ENCODE measurements around the gene PCP2.

PCP2 gene

GRCh38 chr19:7597689-7598088, 35.8 kb downstream of the PCP2 start:
- TF ChIP-seq ZFX (IDR thresholded peaks at IDR 0.05) (no peak), CTCF (conservative IDR thresholded peaks at IDR 0.05) (no peak)
- no peak overlapping the region for H3K27ac ChIP-seq

- peak overlapping the region; percentile 66 for H3K27ac ChIP-seq
- TF ChIP-seq CTCF (conservative IDR thresholded peaks at IDR 0.05) (no peak), ZFX (IDR thresholded peaks at IDR 0.05) (0 out of 2 replicates have a peak, but pooled peaks have one; percentile 55)
Measured at GRCh38 chr19:7596211-7596937, 37.1 kb downstream of the PCP2 start.

- TF ChIP-seq ZFX (IDR thresholded peaks at IDR 0.05), result no peak
- no peak for TF ChIP-seq CTCF (conservative IDR thresholded peaks at IDR 0.05)
Measured at GRCh38 chr19:7595466-7596133, 37.9 kb downstream of the PCP2 start, which contains the start of gene CAMSAP3. TSS of gene CAMSAP3 (plus strand) at chr19:7595863. CDS start at chr19:7596003, 140 bp downstream.

GRCh38 chr19:7590256-7590655, 43.3 kb downstream of the PCP2 start:
- H3K27ac ChIP-seq, result peak overlapping the region; percentile 6; the same call in 1 of the 2 replicates
- TF ChIP-seq CTCF (conservative IDR thresholded peaks at IDR 0.05), result no peak

More at GRCh38 chr19:7595466-7596133, 37.9 kb downstream of the PCP2 start, which contains the start of gene CAMSAP3:
- H3K27ac ChIP-seq, result peak within 1 kb of the TSS; percentile 66

- no peak for TF ChIP-seq CTCF (conservative IDR thresholded peaks at IDR 0.05)
- no peak for TF ChIP-seq ZFX (IDR thresholded peaks at IDR 0.05)
- H3K27ac ChIP-seq, result peak overlapping the region; percentile 6; the same call in 1 of the 2 replicates
Measured at GRCh38 chr19:7589822-7590221, 43.7 kb downstream of the PCP2 start.

- H3K27ac ChIP-seq, result no peak overlapping the region
- TF ChIP-seq ZFX (IDR thresholded peaks at IDR 0.05) (no peak), CTCF (conservative IDR thresholded peaks at IDR 0.05) (no peak)
Measured at GRCh38 chr19:7582446-7582845, 51.1 kb downstream of the PCP2 start.
